Muscle layer of duodenum (tissue), 2 donors: Measurements from ENCODE around the gene ZNF175.

ENCODE experiments used
- H3K27ac ChIP-seq: one replicate; pipeline ENCODE4 v1.7.0; 2013; ENCODE audit warnings: mild to moderate bottlenecking, low read length
- H3K27me3 ChIP-seq: one replicate; pipeline ENCODE4 v1.7.0; 2013; ENCODE audit warnings: low read depth, mild to moderate bottlenecking, control low read depth, low read length
- H3K36me3 ChIP-seq, 2 donors: one replicate each; pipeline ENCODE4 v1.7.0; 2013; ENCODE audit warnings: low read length in 2 of 2, control low read depth in 1 of 2, mild to moderate bottlenecking in 1 of 2; ENCODE audit not compliant: insufficient read depth in 2 of 2, control insufficient read depth in 1 of 2
- H3K4me1 ChIP-seq, 2 donors: one replicate each; pipeline ENCODE4 v1.7.0; 2013; ENCODE audit warnings: low read length in 2 of 2, mild to moderate bottlenecking in 2 of 2, control low read depth in 1 of 2, moderate library complexity in 1 of 2; ENCODE audit not compliant: insufficient read depth in 2 of 2, control insufficient read depth in 1 of 2
- H3K4me3 ChIP-seq, 2 donors: one replicate each; pipeline ENCODE4 v1.7.0; 2013; ENCODE audit warnings: low read length in 2 of 2, low read depth in 1 of 2, mild to moderate bottlenecking in 1 of 2
- H3K9me3 ChIP-seq, 2 donors: one replicate each; pipeline ENCODE4 v1.7.0; 2013; ENCODE audit warnings: low read length in 2 of 2, control low read depth in 1 of 2, mild to moderate bottlenecking in 1 of 2; ENCODE audit not compliant: control insufficient read depth in 1 of 2
- donor health status: healthy.

The ZNF175 gene

DNA sequence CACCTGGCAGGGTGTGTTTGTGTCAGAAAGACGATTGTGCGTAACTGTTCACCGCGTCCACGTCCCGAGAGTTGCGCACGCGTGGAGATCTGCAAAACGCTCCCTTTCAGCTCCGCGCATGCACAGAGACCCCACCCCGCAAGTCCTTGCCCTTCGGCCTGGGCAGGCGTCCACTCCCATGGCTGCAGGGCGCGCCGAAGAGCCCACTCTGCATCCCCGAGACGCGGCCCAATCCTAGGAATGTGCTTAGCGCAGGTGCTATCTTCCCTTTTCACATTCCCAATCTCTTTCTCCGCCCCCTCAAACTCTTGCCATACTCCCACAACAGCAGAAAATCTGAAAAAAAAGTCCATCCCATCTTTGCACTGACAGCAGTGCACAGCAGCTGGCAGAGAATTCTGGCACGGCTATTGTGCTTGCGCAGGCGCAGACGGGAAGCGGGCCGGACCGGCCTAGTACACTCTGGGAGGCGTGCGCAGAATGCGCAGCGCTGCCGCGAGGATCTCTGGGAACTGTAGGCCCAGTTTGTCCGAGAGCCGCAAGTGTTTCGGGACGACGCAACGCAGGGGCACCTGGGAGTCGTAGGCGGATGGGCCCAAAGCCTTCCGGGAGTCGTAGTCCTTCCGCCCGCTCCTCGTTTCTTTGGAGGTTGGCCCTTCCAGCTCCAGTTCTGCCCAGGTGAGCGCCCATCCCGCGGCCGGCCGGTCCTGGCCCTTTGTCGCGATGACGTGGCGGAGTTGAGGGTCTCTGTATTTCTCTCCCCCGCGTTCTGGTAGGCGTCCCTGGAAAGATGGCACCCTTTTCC, 23.1 kb downstream of the ZNF175 start:
- Histone ChIP-seq H3K9me3 (no peaks in the 10 kb centered on the region), H3K27me3 (no peaks in the 10 kb centered on the region), H3K36me3 (no peaks in the 10 kb centered on the region), H3K4me1 (peaks cover 7 to 15% of the 10 kb centered on the region in 2 donors), H3K27ac (no peak overlapping the region), H3K4me3 (peak overlapping the region; percentile 85 to 91)

DNA sequence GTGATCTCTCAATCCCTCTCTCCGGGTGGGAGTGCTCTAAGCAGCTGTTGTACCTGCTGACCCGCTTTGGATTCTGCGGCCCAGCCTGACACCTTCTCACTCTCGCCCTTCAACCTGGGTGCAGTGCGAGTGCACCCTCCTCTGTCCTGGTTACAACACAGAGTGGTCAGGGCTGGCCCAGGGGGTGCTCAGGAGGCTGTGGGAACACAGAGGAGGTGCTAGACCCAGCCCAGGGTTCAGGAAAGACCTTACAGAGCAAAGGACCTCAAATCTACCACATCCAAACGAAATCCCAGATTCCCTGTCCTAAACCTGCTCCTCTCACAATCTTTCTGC, 23.7 kb downstream of the ZNF175 start:
- H3K36me3 ChIP-seq, result no peaks in the 10 kb centered on the region
- H3K4me3 ChIP-seq, result peak overlapping the region; percentile 85 to 91
- peaks cover 7 to 15% of the 10 kb centered on the region in 2 donors for H3K4me1 ChIP-seq
- no peak overlapping the region for H3K27ac ChIP-seq
- H3K9me3 ChIP-seq, result no peaks in the 10 kb centered on the region
- no peaks in the 10 kb centered on the region for H3K27me3 ChIP-seq

DNA sequence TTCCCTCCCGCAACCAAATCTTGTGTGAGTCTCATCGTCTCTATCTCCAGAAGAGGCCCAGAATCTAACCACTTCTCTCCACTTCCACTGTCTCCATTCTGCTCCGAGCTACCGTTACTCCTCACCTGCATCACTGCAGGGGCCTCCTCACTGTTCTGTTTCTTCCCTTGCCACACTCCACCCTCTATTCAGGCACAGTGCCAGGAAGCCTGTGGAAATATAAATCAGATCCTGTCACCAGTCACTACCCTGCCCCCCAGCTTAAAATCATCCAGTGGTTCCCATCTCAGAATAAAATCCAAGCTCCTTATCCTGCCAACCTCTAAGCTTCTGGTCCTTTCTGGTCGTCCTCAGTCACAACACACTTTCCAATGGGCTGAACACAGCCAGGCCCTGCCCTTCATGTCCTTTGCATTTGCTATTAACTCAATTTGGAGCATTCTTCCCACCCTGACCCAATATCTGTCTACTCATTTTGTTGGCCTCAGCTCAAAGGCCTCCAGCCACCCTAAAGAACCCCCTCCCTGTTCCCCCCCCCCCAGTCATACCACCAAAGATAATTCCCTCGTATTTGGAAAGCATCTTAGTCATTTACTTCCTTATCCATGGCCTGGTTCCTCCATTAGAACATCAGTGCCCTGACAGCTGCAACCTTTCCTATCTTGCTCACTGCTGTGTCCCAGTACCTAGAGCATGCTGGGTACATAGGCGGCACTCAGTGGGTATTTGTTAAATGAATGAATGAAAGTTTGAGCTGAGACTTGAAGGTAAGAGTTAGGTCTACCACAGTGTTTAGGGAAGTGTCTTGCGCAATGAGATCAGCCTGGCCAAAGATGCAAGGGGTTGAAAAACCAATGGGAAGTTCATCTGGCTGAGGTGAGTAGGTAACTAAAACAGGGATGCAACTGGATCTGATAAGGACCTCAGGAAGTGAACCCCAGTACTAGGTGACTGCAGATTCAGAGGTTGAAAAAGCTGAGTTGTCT, 24.4 kb downstream of the ZNF175 start:
- Histone ChIP-seq H3K36me3 (no peaks in the 10 kb centered on the region), H3K4me1 (peaks cover 7 to 15% of the 10 kb centered on the region in 2 donors), H3K27me3 (peaks cover 2% of the 10 kb centered on the region), H3K4me3 (peak overlapping the region in 1 of 2 donors; percentile 91), H3K9me3 (no peaks in the 10 kb centered on the region), H3K27ac (no peak overlapping the region)

DNA sequence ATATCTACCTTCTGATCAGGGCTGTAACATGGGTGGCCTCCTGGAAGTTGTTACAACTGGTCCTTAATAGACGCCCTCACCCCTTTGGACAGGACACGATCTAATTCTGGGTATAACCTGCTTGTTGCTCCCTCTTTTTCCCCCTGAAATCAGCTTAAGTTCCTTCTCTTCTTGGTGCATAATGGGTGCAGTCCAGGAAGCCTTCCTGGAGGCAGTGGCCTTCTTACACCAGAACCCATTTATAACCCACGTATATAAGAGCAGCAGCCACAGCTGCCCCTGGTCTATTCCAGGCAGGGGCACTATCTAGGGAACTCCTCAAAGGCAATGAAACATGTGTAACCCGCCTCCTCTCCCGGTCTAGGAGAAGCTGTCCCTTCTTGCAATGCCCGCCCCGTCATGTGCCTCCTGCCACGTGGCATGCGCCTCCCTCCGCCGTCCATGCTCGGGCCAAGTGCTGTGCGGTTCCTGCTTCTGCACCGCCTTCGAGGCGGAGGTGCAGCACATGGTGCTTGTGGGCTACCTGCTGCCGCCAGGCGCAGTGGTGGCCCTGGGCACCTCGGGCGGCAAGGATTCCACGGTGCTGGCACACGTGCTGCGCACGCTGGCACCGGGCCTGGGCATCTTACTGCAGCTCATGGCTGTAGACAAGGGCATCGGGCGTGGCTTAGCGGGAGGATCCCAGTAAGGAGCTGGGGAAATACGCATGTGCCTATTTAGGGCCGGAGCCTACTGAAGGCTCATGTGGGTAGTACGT, 27.3 kb downstream of the ZNF175 start:
- Histone ChIP-seq H3K36me3 (no peaks in the 10 kb centered on the region), H3K9me3 (no peaks in the 10 kb centered on the region), H3K4me1 (peaks cover 5 to 15% of the 10 kb centered on the region in 2 donors), H3K27ac (no peak overlapping the region), H3K27me3 (peaks cover 6% of the 10 kb centered on the region), H3K4me3 (no peak overlapping the region)

DNA sequence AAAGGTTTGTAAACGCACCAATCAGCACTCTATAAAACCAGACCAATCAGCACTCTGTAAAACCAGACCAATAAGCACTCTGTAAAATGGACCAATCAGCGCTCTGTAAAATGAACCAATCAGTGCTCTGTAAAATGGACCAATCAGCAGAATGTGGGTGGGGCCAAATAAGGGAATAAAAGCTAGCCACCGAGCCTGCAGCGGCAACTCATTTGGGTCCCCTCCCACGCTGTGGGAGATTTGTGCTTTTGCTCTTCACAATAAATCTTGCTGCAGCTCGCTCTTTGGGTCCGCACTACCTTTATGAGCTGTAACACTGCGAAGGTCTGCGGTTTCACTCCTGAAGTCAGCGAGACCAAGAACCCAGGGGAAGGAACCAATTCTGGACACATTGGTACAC, 28.0 kb downstream of the ZNF175 start:
- Histone ChIP-seq H3K36me3 (no peaks in the 10 kb centered on the region), H3K4me3 (no peak overlapping the region), H3K4me1 (peaks cover 0 to 9% of the 10 kb centered on the region in 2 donors), H3K9me3 (no peaks in the 10 kb centered on the region), H3K27me3 (peaks cover 6% of the 10 kb centered on the region), H3K27ac (no peak overlapping the region)

DNA sequence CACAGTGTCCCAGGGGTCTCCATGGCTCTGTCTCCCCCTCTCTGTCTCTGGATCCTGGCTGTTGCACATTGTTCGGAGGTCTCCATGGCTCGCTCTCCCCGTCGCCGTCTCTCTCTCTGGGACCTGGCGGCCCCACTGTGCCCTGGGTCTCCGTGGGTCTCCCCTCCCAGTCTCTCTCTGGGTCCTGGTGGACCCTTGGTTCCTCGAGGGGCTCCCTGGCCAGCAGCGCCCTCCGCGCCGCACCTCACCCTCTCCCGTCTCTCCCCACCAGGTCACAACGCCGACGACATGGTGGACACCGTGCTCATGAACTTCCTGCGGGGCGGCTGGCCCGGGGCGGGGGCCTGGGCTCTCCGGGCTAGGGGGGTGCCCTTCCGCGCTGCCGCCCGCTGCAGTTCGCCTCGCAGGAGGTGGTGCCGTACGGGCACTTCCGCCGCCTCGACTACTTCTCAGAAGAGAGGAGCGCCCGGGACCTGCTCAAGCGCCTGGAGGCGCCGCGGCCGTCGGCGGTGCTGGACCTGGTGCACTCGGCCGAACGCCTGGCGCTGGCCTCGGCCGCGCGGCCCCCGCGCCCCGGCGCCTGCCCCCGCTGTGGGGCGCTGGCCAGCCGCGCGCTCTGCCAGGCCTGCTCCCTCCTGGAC, 30.0 kb downstream of the ZNF175 start:
- peaks cover 6% of the 10 kb centered on the region for H3K27me3 ChIP-seq
- no peak overlapping the region for H3K27ac ChIP-seq
- H3K9me3 ChIP-seq, result no peaks in the 10 kb centered on the region
- no peak overlapping the region for H3K4me3 ChIP-seq
- peaks cover 0 to 4% of the 10 kb centered on the region in 2 donors for H3K4me1 ChIP-seq
- no peaks in the 10 kb centered on the region for H3K36me3 ChIP-seq

DNA sequence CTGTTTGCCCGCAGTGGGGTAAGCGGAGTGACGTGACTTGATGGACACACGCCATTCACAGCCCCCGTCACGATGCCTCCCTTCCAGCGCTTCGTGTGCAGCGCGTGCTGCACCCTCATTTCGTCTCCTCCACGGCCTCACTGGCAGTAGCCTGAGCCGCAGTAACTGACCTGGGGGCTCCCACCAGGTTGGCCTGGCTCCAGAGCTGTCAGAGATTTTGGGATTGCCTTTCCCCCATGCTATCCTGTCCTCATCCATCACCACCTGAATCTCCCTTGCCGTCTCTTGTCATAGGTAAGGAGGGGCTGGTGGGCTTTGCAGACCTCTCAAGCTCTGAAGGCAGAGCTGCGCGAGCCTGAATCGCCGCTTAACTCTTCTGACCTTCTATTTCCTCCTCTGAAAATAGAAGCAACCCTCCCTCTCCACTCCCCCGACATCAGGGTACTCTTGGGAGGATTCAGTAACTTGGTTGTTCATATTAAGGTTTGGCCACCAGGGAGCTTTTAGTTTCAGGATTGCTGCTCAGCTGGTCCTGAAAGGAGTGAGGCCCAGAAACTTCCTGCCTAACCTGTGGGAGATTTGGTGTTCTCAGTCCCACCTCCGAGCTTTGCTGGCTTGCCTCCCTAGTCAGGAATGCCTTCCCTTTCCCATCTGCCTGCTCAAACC, 31.2 kb downstream of the ZNF175 start:
- Histone ChIP-seq H3K27me3 (peaks cover 6% of the 10 kb centered on the region), H3K4me3 (no peak overlapping the region), H3K9me3 (no peaks in the 10 kb centered on the region), H3K36me3 (no peaks in the 10 kb centered on the region), H3K27ac (no peak overlapping the region), H3K4me1 (peaks cover 0 to 4% of the 10 kb centered on the region in 2 donors)

DNA sequence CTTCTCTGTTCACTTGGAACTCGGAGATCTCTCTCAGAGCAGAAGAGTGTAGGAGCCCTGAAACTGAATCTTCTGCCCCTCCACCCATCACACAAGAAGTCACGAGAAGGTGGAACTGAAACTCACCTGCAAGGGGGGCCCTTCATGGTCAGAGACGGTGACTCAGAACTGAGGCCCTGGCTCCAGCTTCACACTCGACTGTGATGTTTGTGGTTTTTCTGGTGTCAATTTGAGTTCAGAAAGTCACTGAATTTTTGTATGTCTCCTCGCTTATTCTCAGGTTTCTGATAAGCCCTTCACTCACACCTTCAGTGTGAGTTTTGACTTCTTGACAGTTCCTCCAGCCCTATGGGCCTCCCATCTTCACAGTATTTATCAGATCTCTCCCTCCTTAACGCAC, 36.0 kb downstream of the ZNF175 start:
- Histone ChIP-seq H3K4me1 (no peaks in the 10 kb centered on the region), H3K27me3 (no peaks in the 10 kb centered on the region), H3K4me3 (no peak overlapping the region), H3K36me3 (no peaks in the 10 kb centered on the region), H3K9me3 (no peaks in the 10 kb centered on the region), H3K27ac (no peak overlapping the region)

DNA sequence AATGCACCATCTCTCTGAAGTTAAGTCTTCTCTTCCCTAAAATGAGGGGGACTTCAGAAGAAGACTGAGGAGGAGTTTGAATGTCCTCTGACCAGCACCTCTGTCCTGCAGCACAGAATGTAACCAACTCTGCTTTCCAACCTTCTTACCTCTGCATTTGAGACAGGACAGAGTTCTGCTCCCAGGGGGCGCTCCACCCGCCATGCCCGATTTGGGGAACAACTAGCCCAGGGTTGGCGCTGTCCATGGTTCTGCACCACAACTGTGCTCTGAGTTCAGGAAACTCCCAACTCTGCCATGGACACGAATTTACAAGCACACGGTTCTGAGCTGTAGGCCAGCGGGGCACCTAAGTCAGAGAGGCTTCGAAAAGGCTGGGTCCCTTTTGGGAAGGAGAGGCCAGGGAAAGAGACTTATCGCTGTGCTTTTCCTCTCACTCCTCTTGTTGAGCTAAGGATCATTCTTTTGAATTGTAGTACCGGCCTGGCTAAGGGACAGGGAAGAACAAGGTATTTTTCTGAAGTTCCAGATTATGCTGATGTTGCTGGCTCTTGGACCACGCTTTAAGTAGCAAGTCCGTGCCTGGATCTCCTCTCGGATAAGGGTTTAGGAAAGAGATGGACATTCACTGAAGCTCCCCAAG, 37.0 kb downstream of the ZNF175 start:
- H3K4me1 ChIP-seq, result no peaks in the 10 kb centered on the region
- H3K36me3 ChIP-seq, result no peaks in the 10 kb centered on the region
- H3K27ac ChIP-seq, result no peak overlapping the region
- H3K9me3 ChIP-seq, result peaks cover 6 to 8% of the 10 kb centered on the region in 2 donors
- H3K27me3 ChIP-seq, result no peaks in the 10 kb centered on the region
- no peak overlapping the region for H3K4me3 ChIP-seq

DNA sequence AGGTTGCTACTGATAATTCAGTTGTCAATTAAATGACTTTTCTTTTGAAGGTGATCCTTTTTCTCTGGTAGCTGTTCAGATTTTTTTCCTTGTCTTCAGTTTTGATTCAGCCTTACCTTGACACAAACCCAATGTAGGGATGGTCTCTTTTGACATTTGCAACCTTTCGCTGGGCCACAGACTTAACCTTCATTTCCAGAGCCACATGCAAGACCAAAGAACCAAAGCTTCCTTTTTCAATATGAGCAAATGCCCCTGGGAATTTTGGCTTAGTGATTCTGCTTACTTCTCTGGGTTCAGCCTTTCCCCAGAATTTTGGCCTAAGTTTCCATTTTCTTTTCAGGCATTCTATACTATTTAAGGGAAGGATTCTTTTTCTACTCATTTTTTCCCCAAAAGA, 39.5 kb downstream of the ZNF175 start:
- no peaks in the 10 kb centered on the region for H3K36me3 ChIP-seq
- H3K4me3 ChIP-seq, result no peak overlapping the region
- H3K4me1 ChIP-seq, result no peaks in the 10 kb centered on the region
- H3K27ac ChIP-seq, result no peak overlapping the region
- no peaks in the 10 kb centered on the region for H3K27me3 ChIP-seq
- H3K9me3 ChIP-seq, result peaks cover 6 to 11% of the 10 kb centered on the region in 2 donors
